ENCODE data around the gene ZNF2. TPM values are rescaled to one million over a fixed set of nuclear protein-coding genes. Genes with fewer than 3 reads are reported as not detected.

Gene ZNF2
- total RNA-seq, 2 experiments from 2014 or later: 3.4 to 4.6 TPM

- TF ChIP-seq EZH2phosphoT487 (IDR thresholded peaks at IDR 0.05; ENCODE audit: borderline replicate concordance, low read depth, low read length) (no peak), CTCF (conservative IDR thresholded peaks at IDR 0.05; ENCODE audit: low read length) (no peak)
- Histone ChIP-seq H3K36me3 (ENCODE audit: insufficient read depth, low read length) (peaks cover 19% of the 10 kb centered on the region), H3K9me3 (ENCODE audit: low read length) (no peaks in the 10 kb centered on the region), H4K20me1 (ENCODE audit: insufficient read depth, low read length) (no peaks in the 10 kb centered on the region), H3K79me2 (ENCODE audit: insufficient read depth, low read depth, low read length) (no peaks in the 10 kb centered on the region), H3K27ac (ENCODE audit: low read depth, low read length, poor library complexity, severe bottlenecking) (no peak overlapping the region), H2AFZ (ENCODE audit: low read length) (no peak overlapping the region), H3K4me1 (ENCODE audit: insufficient read depth, low read length, poor library complexity, severe bottlenecking) (no peaks in the 10 kb centered on the region), H3K9me2 (ENCODE audit: insufficient read depth, low read length) (no peaks in the 10 kb centered on the region), H3K4me3 (ENCODE audit: low read depth, low read length, poor library complexity, severe bottlenecking) (no peak overlapping the region), H3K4me2 (ENCODE audit: low read length) (no peak overlapping the region)
- POLR2A ChIA-PET: no interaction called here
- DNase-seq (ENCODE audit: low spot score): no peak
- intact Hi-C loops (cut with micrococcal nuclease; ENCODE audit: unreplicated experiment): no loop called here
- CTCF ChIA-PET (ENCODE audit: unreplicated experiment): no interaction called here
- BruUV-seq (replicated peaks): no TSS peak
Observed at GRCh38 chr2:95179451-95179850, 13.8 kb downstream of the ZNF2 start.

GRCh38 chr2:95181774-95182173, 16.2 kb downstream of the ZNF2 start:
- no peaks in the 10 kb centered on the region for H3K9me3 ChIP-seq (ENCODE audit: low read length)
- H3K4me1 ChIP-seq (ENCODE audit: insufficient read depth, low read length, poor library complexity, severe bottlenecking): no peaks in the 10 kb centered on the region
- no peak overlapping the region for H3K27ac ChIP-seq (ENCODE audit: low read depth, low read length, poor library complexity, severe bottlenecking)
- H3K9me2 ChIP-seq (ENCODE audit: insufficient read depth, low read length): no peaks in the 10 kb centered on the region
- no peak overlapping the region for H3K4me2 ChIP-seq (ENCODE audit: low read length)
- ChIA-PET POLR2A (no interaction called here), CTCF (ENCODE audit: unreplicated experiment) (no interaction called here)
- intact Hi-C loops (cut with micrococcal nuclease; ENCODE audit: unreplicated experiment): no loop called here
- peaks cover 19% of the 10 kb centered on the region for H3K36me3 ChIP-seq (ENCODE audit: insufficient read depth, low read length)
- H3K79me2 ChIP-seq (ENCODE audit: insufficient read depth, low read depth, low read length): no peaks in the 10 kb centered on the region
- no peak overlapping the region for H3K4me3 ChIP-seq (ENCODE audit: low read depth, low read length, poor library complexity, severe bottlenecking)
- H4K20me1 ChIP-seq (ENCODE audit: insufficient read depth, low read length): no peaks in the 10 kb centered on the region
- DNase-seq (ENCODE audit: low spot score): no peak
- H2AFZ ChIP-seq (ENCODE audit: low read length): no peak overlapping the region
- no peak for TF ChIP-seq CTCF (conservative IDR thresholded peaks at IDR 0.05; ENCODE audit: low read length)
- no peak for TF ChIP-seq EZH2phosphoT487 (IDR thresholded peaks at IDR 0.05; ENCODE audit: borderline replicate concordance, low read depth, low read length)
- no TSS peak for BruUV-seq (replicated peaks)

- H4K20me1 ChIP-seq (ENCODE audit: insufficient read depth, low read length): no peaks in the 10 kb centered on the region
- no TSS peak for BruUV-seq (replicated peaks)
- ChIA-PET POLR2A (no interaction called here), CTCF (ENCODE audit: unreplicated experiment) (no interaction called here)
- intact Hi-C loops (cut with micrococcal nuclease; ENCODE audit: unreplicated experiment): no loop called here
- DNase-seq (ENCODE audit: low spot score): no peak
- H3K9me3 ChIP-seq (ENCODE audit: low read length): no peaks in the 10 kb centered on the region
- no peaks in the 10 kb centered on the region for H3K9me2 ChIP-seq (ENCODE audit: insufficient read depth, low read length)
- no peaks in the 10 kb centered on the region for H3K4me1 ChIP-seq (ENCODE audit: insufficient read depth, low read length, poor library complexity, severe bottlenecking)
- no peak overlapping the region for H3K4me2 ChIP-seq (ENCODE audit: low read length)
- no peak overlapping the region for H3K4me3 ChIP-seq (ENCODE audit: low read depth, low read length, poor library complexity, severe bottlenecking)
- no peaks in the 10 kb centered on the region for H3K79me2 ChIP-seq (ENCODE audit: insufficient read depth, low read depth, low read length)
- TF ChIP-seq CTCF (conservative IDR thresholded peaks at IDR 0.05; ENCODE audit: low read length): no peak
- TF ChIP-seq EZH2phosphoT487 (IDR thresholded peaks at IDR 0.05; ENCODE audit: borderline replicate concordance, low read depth, low read length): no peak
- H2AFZ ChIP-seq (ENCODE audit: low read length): no peak overlapping the region
- peaks cover 19% of the 10 kb centered on the region for H3K36me3 ChIP-seq (ENCODE audit: insufficient read depth, low read length)
- no peak overlapping the region for H3K27ac ChIP-seq (ENCODE audit: low read depth, low read length, poor library complexity, severe bottlenecking)
Observed at GRCh38 chr2:95185197-95185596, 19.6 kb downstream of the ZNF2 start.

Measured in OCI-LY7 (cell line).